ENCODE results near the gene PCBP3. TPM values are rescaled to one million over a fixed set of nuclear protein-coding genes. Genes with fewer than 3 reads are reported as not detected.

The PCBP3 gene
- total RNA-seq, 2 donors from 2014 or later, result 11.6 to 16.5 TPM

GRCh38 chr21:45791562-45792418, 148.3 kb downstream of the PCBP3 start:
- Mint-ChIP-seq H3K4me3 (no peak overlapping the region), H3K9me3 (no peaks in the 10 kb centered on the region), H3K27ac (no peak overlapping the region), H3K36me3 (ENCODE audit: low read depth) (no peaks in the 10 kb centered on the region), H3K4me1 (no peaks in the 10 kb centered on the region), H3K27me3 (no peaks in the 10 kb centered on the region)
- ATAC-seq (replicated peaks), result no peak

DNA sequence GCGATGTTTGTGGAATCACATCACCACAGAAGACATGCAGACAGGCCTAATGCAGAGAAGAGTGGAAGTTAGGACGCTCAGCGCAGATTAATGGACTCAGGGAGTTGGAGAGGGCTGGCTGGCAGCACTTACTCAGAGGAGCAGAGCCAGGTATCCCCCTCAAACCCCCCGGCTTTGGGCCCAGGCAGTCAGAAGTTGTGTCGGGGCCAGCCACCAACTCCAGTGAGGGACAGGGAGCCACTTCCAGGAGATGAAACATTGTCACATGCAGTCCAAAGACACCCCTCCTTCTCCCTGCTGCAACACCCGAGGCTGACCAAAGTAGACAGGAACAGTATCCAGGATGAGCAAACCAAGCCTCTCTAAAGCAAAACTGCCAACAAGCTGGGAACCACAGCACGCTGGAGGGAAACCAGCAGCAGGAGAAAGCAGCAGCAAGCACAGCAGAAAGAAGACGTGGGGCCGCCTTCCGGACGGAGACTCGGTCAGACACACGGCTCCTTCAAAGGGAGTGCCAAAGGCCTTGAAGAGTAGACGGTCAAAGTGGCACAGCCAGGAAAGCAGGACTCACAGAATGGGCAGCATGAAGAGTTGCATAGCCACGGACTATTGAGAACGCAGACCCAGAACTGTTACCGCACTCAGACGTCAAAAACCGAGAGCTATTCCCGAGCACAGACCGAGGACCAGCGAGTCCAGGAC, 149.3 kb downstream of the PCBP3 start:
- no peaks in the 10 kb centered on the region for H3K4me1 Mint-ChIP-seq
- no peaks in the 10 kb centered on the region for H3K27me3 Mint-ChIP-seq
- no peaks in the 10 kb centered on the region for H3K9me3 Mint-ChIP-seq
- H3K36me3 Mint-ChIP-seq (ENCODE audit: low read depth), result no peaks in the 10 kb centered on the region
- no peak for ATAC-seq (replicated peaks)
- H3K4me3 Mint-ChIP-seq, result no peak overlapping the region
- H3K27ac Mint-ChIP-seq, result no peak overlapping the region

GRCh38 chr21:45794027-45794426, 150.5 kb downstream of the PCBP3 start:
- H3K36me3 Mint-ChIP-seq (ENCODE audit: low read depth), result no peaks in the 10 kb centered on the region
- no peaks in the 10 kb centered on the region for H3K9me3 Mint-ChIP-seq
- H3K27me3 Mint-ChIP-seq, result no peaks in the 10 kb centered on the region
- no peak for ATAC-seq (replicated peaks)
- no peak overlapping the region for H3K27ac Mint-ChIP-seq
- H3K4me3 Mint-ChIP-seq, result no peak overlapping the region
- no peaks in the 10 kb centered on the region for H3K4me1 Mint-ChIP-seq

DNA sequence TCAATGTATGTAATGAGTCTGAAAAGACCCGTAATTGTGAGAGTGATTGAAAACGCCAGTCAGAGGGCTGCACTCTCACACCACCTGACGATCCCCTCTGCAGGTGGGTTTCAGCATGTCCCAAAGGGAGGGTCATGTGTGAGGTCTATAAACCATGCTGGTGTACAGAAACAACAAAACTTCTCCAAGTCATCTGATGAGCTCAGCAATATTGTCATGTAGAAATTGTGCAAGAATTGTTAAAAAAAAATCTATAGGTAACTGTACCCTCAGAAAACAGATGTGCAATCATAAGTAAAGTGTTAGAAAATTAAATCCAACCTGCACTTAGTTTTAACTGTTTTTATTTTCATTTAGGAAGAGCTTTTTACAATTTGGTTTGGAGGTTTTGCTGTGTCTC, 152.5 kb downstream of the PCBP3 start:
- ATAC-seq (replicated peaks), result no peak
- H3K4me3 Mint-ChIP-seq, result no peak overlapping the region
- no peak overlapping the region for H3K27ac Mint-ChIP-seq
- H3K27me3 Mint-ChIP-seq, result no peaks in the 10 kb centered on the region
- H3K4me1 Mint-ChIP-seq, result no peaks in the 10 kb centered on the region
- no peaks in the 10 kb centered on the region for H3K36me3 Mint-ChIP-seq (ENCODE audit: low read depth)
- H3K9me3 Mint-ChIP-seq, result no peaks in the 10 kb centered on the region

DNA sequence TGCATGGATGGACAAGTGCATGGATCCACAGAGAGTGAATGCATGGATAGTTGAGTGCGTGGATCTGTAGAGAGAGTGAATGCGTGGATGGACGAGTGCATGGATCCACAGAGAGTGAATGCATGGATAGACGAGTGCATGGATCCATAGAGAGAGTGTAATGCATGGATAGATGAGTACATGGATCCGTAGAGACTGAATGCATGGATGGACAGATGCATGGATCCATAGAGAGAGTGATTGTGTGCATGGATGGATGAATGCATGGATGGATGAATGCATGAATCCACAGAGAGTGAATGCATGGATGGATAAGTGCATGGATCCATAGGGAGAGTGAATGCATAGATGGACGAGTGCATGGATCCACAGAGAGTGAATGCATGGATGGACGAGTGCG, 153.8 kb downstream of the PCBP3 start:
- no peak overlapping the region for H3K27ac Mint-ChIP-seq
- H3K4me1 Mint-ChIP-seq, result no peaks in the 10 kb centered on the region

GRCh38 chr21:45799765-45800338, 156.3 kb downstream of the PCBP3 start:
- ATAC-seq (replicated peaks), result no peak
- H3K27ac Mint-ChIP-seq, result no peak overlapping the region
- no peaks in the 10 kb centered on the region for H3K36me3 Mint-ChIP-seq (ENCODE audit: low read depth)
- no peaks in the 10 kb centered on the region for H3K9me3 Mint-ChIP-seq
- H3K4me1 Mint-ChIP-seq, result no peaks in the 10 kb centered on the region
- no peaks in the 10 kb centered on the region for H3K27me3 Mint-ChIP-seq
- no peak overlapping the region for H3K4me3 Mint-ChIP-seq

More for the DNA sequence above, 153.8 kb downstream of the PCBP3 start:
- H3K36me3 Mint-ChIP-seq (ENCODE audit: low read depth), result no peaks in the 10 kb centered on the region
- no peaks in the 10 kb centered on the region for H3K27me3 Mint-ChIP-seq
- no peaks in the 10 kb centered on the region for H3K9me3 Mint-ChIP-seq
- no peak for ATAC-seq (replicated peaks)
- no peak overlapping the region for H3K4me3 Mint-ChIP-seq

GRCh38 chr21:45800339-45801080, 157.0 kb downstream of the PCBP3 start:
- Mint-ChIP-seq H3K27ac (no peak overlapping the region), H3K4me1 (no peaks in the 10 kb centered on the region), H3K4me3 (no peak overlapping the region)

DNA sequence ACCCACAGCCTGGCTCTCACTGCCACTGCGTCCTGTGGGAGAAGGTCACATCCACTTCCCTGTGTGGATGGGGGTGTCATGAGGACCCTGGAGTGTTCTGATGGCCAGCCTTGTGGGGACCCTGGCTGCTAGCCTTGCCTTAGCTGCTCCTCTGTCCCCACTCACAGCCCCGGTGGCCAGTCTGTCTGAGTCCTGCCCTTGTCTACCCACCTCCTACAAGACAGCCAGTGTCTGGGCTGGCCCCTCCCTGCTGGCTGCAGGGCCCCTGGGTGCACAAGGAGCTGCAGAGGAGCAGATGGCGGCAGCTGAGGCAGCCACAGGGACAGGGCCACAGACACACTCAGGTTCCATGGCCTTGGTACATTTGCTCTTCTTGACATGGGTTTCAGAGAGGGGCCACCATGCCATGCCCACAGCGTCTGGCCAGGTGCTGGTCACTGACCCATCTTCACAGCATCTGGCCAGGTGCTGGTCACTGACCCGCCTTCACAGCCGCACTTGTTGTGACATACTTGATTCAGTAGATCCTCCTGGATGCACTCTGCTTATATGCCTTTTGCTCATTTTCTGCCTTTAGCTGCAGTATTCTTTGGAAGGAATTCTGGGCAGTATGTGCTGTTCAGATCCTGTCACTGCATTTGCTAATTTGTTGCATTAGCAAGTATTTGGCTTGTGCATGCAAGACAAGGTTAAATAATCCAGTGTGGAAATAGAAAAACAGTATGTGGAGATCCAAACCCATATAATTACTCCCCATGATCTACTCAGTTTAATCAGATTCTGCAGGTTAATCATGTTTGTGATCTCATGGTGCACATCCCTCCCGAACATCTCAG, 157.8 kb downstream of the PCBP3 start:
- ATAC-seq (replicated peaks), result no peak
- H3K4me3 Mint-ChIP-seq, result no peak overlapping the region
- no peaks in the 10 kb centered on the region for H3K4me1 Mint-ChIP-seq
- H3K9me3 Mint-ChIP-seq, result no peaks in the 10 kb centered on the region
- no peak overlapping the region for H3K27ac Mint-ChIP-seq
- no peaks in the 10 kb centered on the region for H3K36me3 Mint-ChIP-seq (ENCODE audit: low read depth)
- H3K27me3 Mint-ChIP-seq, result no peaks in the 10 kb centered on the region

More at GRCh38 chr21:45800339-45801080, 157.0 kb downstream of the PCBP3 start:
- no peaks in the 10 kb centered on the region for H3K36me3 Mint-ChIP-seq (ENCODE audit: low read depth)
- no peaks in the 10 kb centered on the region for H3K9me3 Mint-ChIP-seq
- H3K27me3 Mint-ChIP-seq, result no peaks in the 10 kb centered on the region
- ATAC-seq (replicated peaks), result no peak

- Mint-ChIP-seq H3K4me1 (no peaks in the 10 kb centered on the region), H3K27ac (no peak overlapping the region), H3K36me3 (ENCODE audit: low read depth) (no peaks in the 10 kb centered on the region), H3K9me3 (no peaks in the 10 kb centered on the region), H3K4me3 (no peak overlapping the region), H3K27me3 (no peaks in the 10 kb centered on the region)
- no peak for ATAC-seq (replicated peaks)
Observed at GRCh38 chr21:45801989-45802388, 158.5 kb downstream of the PCBP3 start.

DNA sequence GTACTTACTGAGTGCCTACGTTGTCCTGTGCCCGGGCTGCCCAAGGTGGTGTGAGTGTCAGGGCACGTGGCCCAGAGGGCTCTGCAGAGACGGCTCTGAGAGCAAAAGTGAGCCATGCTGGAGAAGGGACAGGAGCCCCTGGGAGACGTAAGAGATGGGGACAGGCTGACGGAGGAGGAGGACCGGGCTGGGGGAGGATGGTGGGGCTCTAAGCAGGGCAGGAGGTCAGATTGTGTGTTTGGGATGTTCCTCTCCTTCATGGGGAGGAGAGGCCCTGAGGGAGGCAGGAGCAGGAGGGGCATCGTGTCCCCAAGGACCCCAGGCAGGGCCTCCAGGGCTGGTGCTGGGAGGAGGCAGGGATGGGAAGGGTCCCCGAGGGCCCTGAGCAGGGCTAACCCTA, 158.9 kb downstream of the PCBP3 start:
- H3K27ac Mint-ChIP-seq, result no peak overlapping the region
- no peaks in the 10 kb centered on the region for H3K4me1 Mint-ChIP-seq
- ATAC-seq (replicated peaks), result no peak
- no peak overlapping the region for H3K4me3 Mint-ChIP-seq
- H3K36me3 Mint-ChIP-seq (ENCODE audit: low read depth), result no peaks in the 10 kb centered on the region
- H3K9me3 Mint-ChIP-seq, result no peaks in the 10 kb centered on the region
- no peaks in the 10 kb centered on the region for H3K27me3 Mint-ChIP-seq

- Mint-ChIP-seq H3K36me3 (ENCODE audit: low read depth) (no peaks in the 10 kb centered on the region), H3K9me3 (no peaks in the 10 kb centered on the region), H3K4me3 (no peak overlapping the region), H3K4me1 (no peaks in the 10 kb centered on the region), H3K27ac (no peak overlapping the region), H3K27me3 (no peaks in the 10 kb centered on the region)
- ATAC-seq (replicated peaks), result no peak
Observed at GRCh38 chr21:45802956-45803617, 159.6 kb downstream of the PCBP3 start.

- no peak overlapping the region for H3K4me3 Mint-ChIP-seq
- H3K27me3 Mint-ChIP-seq, result no peaks in the 10 kb centered on the region
- no peak for ATAC-seq (replicated peaks)
Observed at GRCh38 chr21:45803618-45804340, 160.3 kb downstream of the PCBP3 start.

GRCh38 chr21:45804809-45805313, 161.3 kb downstream of the PCBP3 start:
- no peak overlapping the region for H3K27ac Mint-ChIP-seq
- H3K4me1 Mint-ChIP-seq, result no peaks in the 10 kb centered on the region
- ATAC-seq (replicated peaks), result no peak
- H3K36me3 Mint-ChIP-seq (ENCODE audit: low read depth), result no peaks in the 10 kb centered on the region
- H3K27me3 Mint-ChIP-seq, result no peaks in the 10 kb centered on the region
- no peak overlapping the region for H3K4me3 Mint-ChIP-seq
- no peaks in the 10 kb centered on the region for H3K9me3 Mint-ChIP-seq

More at GRCh38 chr21:45803618-45804340, 160.3 kb downstream of the PCBP3 start:
- no peaks in the 10 kb centered on the region for H3K4me1 Mint-ChIP-seq
- no peaks in the 10 kb centered on the region for H3K36me3 Mint-ChIP-seq (ENCODE audit: low read depth)
- H3K9me3 Mint-ChIP-seq, result no peaks in the 10 kb centered on the region
- no peak overlapping the region for H3K27ac Mint-ChIP-seq
